Breast epithelium (tissue), 4 donors: ENCODE data around the gene PPP1CA. TPM values are rescaled to one million over a fixed set of nuclear protein-coding genes. Genes with fewer than 3 reads are reported as not detected.

Experiments
- DNase-seq, 2 donors: peaks; one replicate each; pipeline ENCODE4 v3.0.0-alpha.2; 2019; ENCODE audit warnings: low spot score in 2 of 2
- H3K27ac ChIP-seq, 2 donors: fragments of 200-600 bp; sonication (generic) in 1 of 2; one replicate each; pipeline ENCODE4 v1.5.1; 2016 to 2019; ENCODE audit warnings: mild to moderate bottlenecking in 1 of 2
- H3K27me3 ChIP-seq, 2 donors: fragments of 200-600 bp; sonication (generic) in 1 of 2; one replicate each; pipeline versions ENCODE4 v1.5.1 to v1.6.0; 2017 to 2019; ENCODE audit warnings: control low read depth in 1 of 2, mild to moderate bottlenecking in 1 of 2
- H3K36me3 ChIP-seq: fragments of 200-600 bp; one replicate; pipeline ENCODE4 v1.5.1; 2019
- H3K4me1 ChIP-seq, 2 donors: fragments of 200-600 bp; sonication (generic); one replicate each; pipeline ENCODE4 v1.5.1; 2016 to 2019; ENCODE audit warnings: control low read depth in 1 of 2
- H3K4me3 ChIP-seq, 3 donors: fragments of 200-600 bp; sonication (generic); 1 replicate in 2 of 3; 2 replicates in 1 of 3; pipeline ENCODE4 v1.5.1; 2016 to 2019; ENCODE audit warnings: mild to moderate bottlenecking in 3 of 3, moderate library complexity in 2 of 3
- H3K9me3 ChIP-seq, 2 donors: fragments of 200-600 bp; sonication (generic) in 1 of 2; one replicate each; pipeline ENCODE4 v1.5.1; 2016 to 2019; ENCODE audit warnings: control low read depth in 1 of 2
- POLR2A ChIP-seq: fragments of 450-650 bp; IDR thresholded peaks from one replicate; pipeline ENCODE4 v1.6.1; 2016; ENCODE audit warnings: antibody characterized with exemption, mild to moderate bottlenecking, moderate library complexity
- POLR2AphosphoS5 ChIP-seq, 3 donors: sonication (generic); formaldehyde crosslinking; IDR thresholded peaks; one replicate each; pipeline ENCODE4 v1.6.1; 2017; ENCODE audit warnings: antibody characterized with exemption in 3 of 3
- intact Hi-C: fragments of 100-400 bp; cut with DNase I; formaldehyde crosslinking; loops from one replicate; pipeline ENCODE4 v1.15.1; 2023; ENCODE audit warnings: low total_unique reads
- total RNA-seq, 3 donors: library from RNA; depleted of rRNA; stranded (reverse); fragments of >200 nt; gene quantifications; one replicate each; pipeline ENCODE4 v1.1.0, GENCODE V29; 2016
- TF ChIP-seq, protein P1 (sequence below), 3 donors: fragments of 450-650 bp; IDR thresholded peaks; one replicate each; pipeline ENCODE4 v1.5.1; 2016 to 2017; ENCODE audit warnings: antibody characterized with exemption in 3 of 3, mild to moderate bottlenecking in 3 of 3, moderate library complexity in 3 of 3

Gene PPP1CA
- total RNA-seq, 3 donors from 2014 or later = 73.1 to 91.9 (median 76.7) TPM

DNA sequence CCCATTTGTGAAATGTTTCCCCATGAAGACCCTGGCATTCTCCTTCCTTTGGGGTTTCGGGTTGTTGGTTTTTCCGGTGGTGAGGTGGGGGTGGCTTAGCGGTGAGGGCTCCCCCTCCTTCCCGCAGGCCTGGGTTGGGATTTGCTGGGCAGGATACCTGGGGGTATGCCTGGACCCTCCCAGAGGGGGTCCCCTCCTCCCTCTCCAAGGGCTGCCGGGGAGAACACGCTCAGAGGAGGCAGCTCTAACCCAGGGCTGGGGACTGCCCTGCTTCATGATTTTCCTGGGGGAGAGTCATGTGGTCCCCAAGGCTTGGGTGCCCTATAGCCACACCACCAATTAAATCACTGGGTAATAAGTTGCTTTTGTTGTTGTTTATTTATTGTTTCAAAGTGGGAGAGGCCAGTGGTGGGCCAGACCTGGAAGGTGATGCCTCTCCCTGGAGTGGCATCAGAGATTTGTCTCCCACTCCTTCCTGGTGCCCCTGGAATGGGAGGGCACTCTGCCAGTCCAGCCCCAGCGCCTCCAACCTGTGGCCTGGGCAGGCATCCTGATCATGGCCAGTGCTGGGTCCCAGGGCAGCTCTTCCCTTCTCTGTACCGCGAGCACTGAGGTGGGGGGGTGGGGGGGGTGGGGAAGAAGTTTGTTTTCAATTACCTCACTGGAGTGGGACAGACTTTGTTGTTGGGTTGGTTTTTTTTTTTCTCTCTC lies 26.9 kb downstream of the PPP1CA start:
- Histone ChIP-seq H3K9me3 (no peaks in the 10 kb centered on the region), H3K27me3 (no peaks in the 10 kb centered on the region), H3K36me3 (no peaks in the 10 kb centered on the region), H3K27ac (peak overlapping the region; percentile 91 to 96), H3K4me3 (peak overlapping the region in 2 of 3 donors; percentile 75 to 94), H3K4me1 (peaks cover 6 to 15% of the 10 kb centered on the region in 2 donors)
- intact Hi-C loops = no loop called here
- DNase-seq = no peak
- TF ChIP-seq POLR2A = no peak
- TF ChIP-seq, protein P1, sequence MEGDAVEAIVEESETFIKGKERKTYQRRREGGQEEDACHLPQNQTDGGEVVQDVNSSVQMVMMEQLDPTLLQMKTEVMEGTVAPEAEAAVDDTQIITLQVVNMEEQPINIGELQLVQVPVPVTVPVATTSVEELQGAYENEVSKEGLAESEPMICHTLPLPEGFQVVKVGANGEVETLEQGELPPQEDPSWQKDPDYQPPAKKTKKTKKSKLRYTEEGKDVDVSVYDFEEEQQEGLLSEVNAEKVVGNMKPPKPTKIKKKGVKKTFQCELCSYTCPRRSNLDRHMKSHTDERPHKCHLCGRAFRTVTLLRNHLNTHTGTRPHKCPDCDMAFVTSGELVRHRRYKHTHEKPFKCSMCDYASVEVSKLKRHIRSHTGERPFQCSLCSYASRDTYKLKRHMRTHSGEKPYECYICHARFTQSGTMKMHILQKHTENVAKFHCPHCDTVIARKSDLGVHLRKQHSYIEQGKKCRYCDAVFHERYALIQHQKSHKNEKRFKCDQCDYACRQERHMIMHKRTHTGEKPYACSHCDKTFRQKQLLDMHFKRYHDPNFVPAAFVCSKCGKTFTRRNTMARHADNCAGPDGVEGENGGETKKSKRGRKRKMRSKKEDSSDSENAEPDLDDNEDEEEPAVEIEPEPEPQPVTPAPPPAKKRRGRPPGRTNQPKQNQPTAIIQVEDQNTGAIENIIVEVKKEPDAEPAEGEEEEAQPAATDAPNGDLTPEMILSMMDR (IDR thresholded peaks at IDR 0.05) = no peak
- TF ChIP-seq POLR2AphosphoS5 (IDR thresholded peaks at IDR 0.05) = no peak

- H3K9me3 ChIP-seq = no peaks in the 10 kb centered on the region
- intact Hi-C loops = no loop called here
- H3K36me3 ChIP-seq = no peaks in the 10 kb centered on the region
- H3K27ac ChIP-seq = peak overlapping the region; percentile 91 to 96
- no peaks in the 10 kb centered on the region for H3K27me3 ChIP-seq
- peak overlapping the region; percentile 75 to 94 (median 85) for H3K4me3 ChIP-seq
- H3K4me1 ChIP-seq = peaks cover 6 to 15% of the 10 kb centered on the region in 2 donors
- peak; percentile 83 to 87 for DNase-seq
- TF ChIP-seq POLR2AphosphoS5 (IDR thresholded peaks at IDR 0.05) (peak; percentile 54 to 88 (median 76)), POLR2A (peak; percentile 34)
- TF ChIP-seq, protein P1 (IDR thresholded peaks at IDR 0.05) = peak; percentile 39 to 64 (median 53)
Measured at GRCh38 chr11:67373648-67374570, 27.7 kb downstream of the PPP1CA start.

DNA sequence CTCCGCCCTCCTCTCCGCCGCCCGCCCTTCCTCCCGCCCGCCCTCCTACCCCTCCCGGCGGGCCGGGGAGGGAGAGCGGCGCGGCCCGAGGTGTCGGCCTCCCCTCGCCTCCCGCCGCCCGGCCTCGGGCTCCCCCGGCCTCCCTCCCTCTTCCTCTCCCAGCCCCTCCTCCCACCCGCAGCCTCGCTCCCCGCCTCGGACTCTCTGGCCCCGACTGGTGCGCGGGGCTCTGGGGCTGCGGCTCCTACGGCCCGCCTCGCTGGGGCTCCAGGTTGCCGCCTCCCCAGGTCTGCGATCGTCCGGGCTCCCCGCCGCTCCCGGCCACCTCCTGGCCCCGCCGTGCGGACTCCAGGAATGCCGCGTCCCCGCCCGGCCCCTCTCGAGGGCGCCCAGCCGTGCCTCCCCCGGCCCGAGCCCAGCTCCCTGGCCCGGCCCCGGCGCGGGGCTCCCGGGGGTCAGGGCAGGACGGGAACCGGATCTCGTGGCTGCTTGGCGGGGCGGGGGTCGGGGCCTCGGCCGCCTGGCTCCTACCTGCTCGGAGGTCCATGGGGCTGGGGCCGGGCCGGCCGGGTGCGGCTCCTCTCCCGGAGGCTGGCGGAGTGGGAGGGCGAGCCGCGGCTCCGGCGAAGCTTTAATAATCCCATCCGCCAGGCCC lies 28.5 kb downstream of the PPP1CA start, which contains the start of gene CLCF1:
TSS of gene CLCF1 (minus strand) at position 606 of the 655 bp plus-strand sequence. CDS start at position 547, 59 bp downstream.
- TF ChIP-seq POLR2A (no peak), POLR2AphosphoS5 (IDR thresholded peaks at IDR 0.05) (peak in 1 of 3 donors; percentile 7)
- TF ChIP-seq, protein P1 (IDR thresholded peaks at IDR 0.05) = no peak
- Histone ChIP-seq H3K9me3 (no peaks in the 10 kb centered on the region), H3K36me3 (no peaks in the 10 kb centered on the region), H3K4me1 (peaks cover 6 to 15% of the 10 kb centered on the region in 2 donors), H3K4me3 (peak within 1 kb of the TSS; percentile 75 to 94 (median 85)), H3K27ac (peak within 1 kb of the TSS; percentile 91 to 96), H3K27me3 (no peaks in the 10 kb centered on the region)
- peak in 1 of 2 donors; percentile 68 for DNase-seq
- intact Hi-C loops = no loop called here

DNA sequence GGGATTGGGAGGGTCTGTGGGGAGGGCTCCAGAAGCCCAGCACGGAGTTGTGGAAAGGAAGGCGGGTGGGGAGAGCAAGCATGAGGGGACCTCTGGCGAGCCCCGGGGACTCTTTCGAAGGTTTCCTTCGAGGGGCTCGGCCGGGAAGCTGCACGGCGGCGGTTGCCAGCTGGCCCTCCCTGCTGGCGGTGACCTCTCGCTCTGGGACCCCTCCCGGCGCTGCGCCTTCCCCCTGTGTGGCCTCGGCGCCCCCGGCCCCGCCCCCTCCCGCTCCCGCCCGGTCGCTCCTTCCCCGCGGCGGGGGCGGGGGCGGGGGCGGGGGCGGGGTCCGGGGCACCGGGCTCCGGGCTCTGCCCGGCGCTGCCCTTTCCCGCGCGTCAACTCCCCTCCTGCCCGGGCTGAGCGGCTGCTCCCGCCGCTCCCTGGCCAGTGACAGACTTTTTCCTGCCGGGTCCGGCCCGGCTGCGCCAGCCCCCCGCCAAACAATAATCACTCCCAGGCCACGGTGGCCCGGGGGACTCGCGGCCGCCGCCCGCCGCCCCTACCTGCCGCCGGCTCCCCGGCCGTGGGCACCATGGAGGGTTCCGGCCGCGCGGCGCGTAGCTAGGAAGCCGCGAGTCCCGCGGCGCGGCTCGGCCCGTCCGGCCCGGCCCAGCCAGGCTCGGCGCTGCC lies 29.2 kb downstream of the PPP1CA start:
- Histone ChIP-seq H3K27ac (peak overlapping the region; percentile 91 to 96), H3K4me1 (peaks cover 8 to 15% of the 10 kb centered on the region in 2 donors), H3K9me3 (no peaks in the 10 kb centered on the region), H3K36me3 (no peaks in the 10 kb centered on the region), H3K4me3 (peak overlapping the region; percentile 75 to 94 (median 85)), H3K27me3 (no peaks in the 10 kb centered on the region)
- no peak for DNase-seq
- intact Hi-C loops = no loop called here
- TF ChIP-seq POLR2A (no peak), POLR2AphosphoS5 (IDR thresholded peaks at IDR 0.05) (no peak)
- TF ChIP-seq, protein P1 (IDR thresholded peaks at IDR 0.05) = no peak
